Vagina (tissue), 2 donors: ENCODE results near the gene C15orf39. TPM values are rescaled to one million over a fixed set of nuclear protein-coding genes. Genes with fewer than 3 reads are reported as not detected.

Experiments
- DNase-seq, 2 donors: peaks; one replicate each; pipeline ENCODE4 v3.0.0-alpha.2; 2017; ENCODE audit errors: extremely low spot score in 2 of 2
- H3K27ac ChIP-seq: fragments of 200-600 bp; sonication (generic); one replicate; pipeline ENCODE4 v1.5.1; 2019
- H3K27me3 ChIP-seq: fragments of 200-600 bp; sonication (generic); one replicate; pipeline ENCODE4 v1.5.1; 2019
- H3K36me3 ChIP-seq, 2 donors: fragments of 200-600 bp; sonication (generic); one replicate each; pipeline ENCODE4 v1.5.1; 2017 to 2019
- H3K4me1 ChIP-seq: fragments of 200-600 bp; sonication (generic); one replicate; pipeline ENCODE4 v1.5.1; 2019
- H3K4me3 ChIP-seq, 2 donors: fragments of 200-600 bp; sonication (generic); 1 replicate in 1 of 2; 2 replicates in 1 of 2; pipeline ENCODE4 v1.5.1; 2016 to 2019
- H3K9me3 ChIP-seq: fragments of 200-600 bp; sonication (generic); one replicate; pipeline ENCODE4 v1.5.1; 2019
- POLR2A ChIP-seq, 2 donors: fragments of 450-650 bp; IDR thresholded peaks; one replicate each; pipeline ENCODE4 v1.6.1; 2017; ENCODE audit warnings: antibody characterized with exemption in 2 of 2, mild to moderate bottlenecking in 2 of 2, moderate library complexity in 2 of 2
- POLR2AphosphoS5 ChIP-seq, 2 donors: sonication (generic); formaldehyde crosslinking; IDR thresholded peaks; one replicate each; pipeline ENCODE4 v1.9.0; 2017; ENCODE audit warnings: antibody characterized with exemption in 2 of 2, mild to moderate bottlenecking in 2 of 2, low read depth in 1 of 2; ENCODE audit not compliant: insufficient read depth in 1 of 2
- intact Hi-C: fragments of 100-400 bp; cut with DNase I; formaldehyde crosslinking; loops from one replicate; pipeline ENCODE4 v1.15.1; 2023
- total RNA-seq: library from RNA; depleted of rRNA; stranded (reverse); fragments of >200 nt; gene quantifications from one replicate; pipeline ENCODE4 v1.2.3, GENCODE V29; 2016
- TF ChIP-seq, protein P1 (sequence below), 3 experiments: fragments of 450-650 bp in 2 of 3; fragments of 200-600 bp in 1 of 3; sonication (generic) in 1 of 3; IDR thresholded peaks; one replicate each; pipeline ENCODE4 v1.5.1; 2017 to 2019; ENCODE audit warnings: antibody characterized with exemption in 3 of 3, mild to moderate bottlenecking in 2 of 3, moderate library complexity in 2 of 3

Gene C15orf39
- total RNA-seq, 1 donor from 2014 or later = 20.9 TPM

DNA sequence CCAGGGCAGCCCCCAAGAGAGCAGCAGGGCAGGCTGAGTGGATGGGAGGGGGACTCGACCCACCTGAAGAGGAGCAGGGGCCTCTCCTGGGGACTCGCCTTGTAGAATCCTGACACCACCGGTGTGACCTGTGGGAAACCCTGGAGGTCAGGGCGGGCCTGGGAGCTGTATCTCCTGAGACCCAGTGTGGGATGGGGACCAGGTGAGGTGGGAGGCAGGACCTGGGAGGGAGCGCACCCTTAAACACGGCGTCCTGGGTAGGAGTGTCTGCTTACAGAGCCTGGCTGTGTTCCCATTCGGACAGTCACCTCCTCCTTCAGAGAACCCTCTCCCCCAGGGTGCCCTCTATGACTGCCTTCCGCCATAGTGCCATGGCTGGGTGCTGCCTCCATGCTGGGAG lies 27.1 kb downstream of the C15orf39 start:
- H3K27me3 ChIP-seq = no peaks in the 10 kb centered on the region
- H3K4me1 ChIP-seq = no peaks in the 10 kb centered on the region
- TF ChIP-seq POLR2AphosphoS5 (IDR thresholded peaks at IDR 0.05; ENCODE audit: insufficient read depth in 1 of 2, low read depth in 1 of 2) (no peak), POLR2A (IDR thresholded peaks at IDR 0.05) (no peak)
- TF ChIP-seq, protein P1, sequence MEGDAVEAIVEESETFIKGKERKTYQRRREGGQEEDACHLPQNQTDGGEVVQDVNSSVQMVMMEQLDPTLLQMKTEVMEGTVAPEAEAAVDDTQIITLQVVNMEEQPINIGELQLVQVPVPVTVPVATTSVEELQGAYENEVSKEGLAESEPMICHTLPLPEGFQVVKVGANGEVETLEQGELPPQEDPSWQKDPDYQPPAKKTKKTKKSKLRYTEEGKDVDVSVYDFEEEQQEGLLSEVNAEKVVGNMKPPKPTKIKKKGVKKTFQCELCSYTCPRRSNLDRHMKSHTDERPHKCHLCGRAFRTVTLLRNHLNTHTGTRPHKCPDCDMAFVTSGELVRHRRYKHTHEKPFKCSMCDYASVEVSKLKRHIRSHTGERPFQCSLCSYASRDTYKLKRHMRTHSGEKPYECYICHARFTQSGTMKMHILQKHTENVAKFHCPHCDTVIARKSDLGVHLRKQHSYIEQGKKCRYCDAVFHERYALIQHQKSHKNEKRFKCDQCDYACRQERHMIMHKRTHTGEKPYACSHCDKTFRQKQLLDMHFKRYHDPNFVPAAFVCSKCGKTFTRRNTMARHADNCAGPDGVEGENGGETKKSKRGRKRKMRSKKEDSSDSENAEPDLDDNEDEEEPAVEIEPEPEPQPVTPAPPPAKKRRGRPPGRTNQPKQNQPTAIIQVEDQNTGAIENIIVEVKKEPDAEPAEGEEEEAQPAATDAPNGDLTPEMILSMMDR (IDR thresholded peaks at IDR 0.05) = no peak
- H3K9me3 ChIP-seq = no peaks in the 10 kb centered on the region
- intact Hi-C loops = no loop called here
- no peak for DNase-seq
- H3K4me3 ChIP-seq = no peak overlapping the region
- no peak overlapping the region for H3K27ac ChIP-seq
- H3K36me3 ChIP-seq = no peaks in the 10 kb centered on the region

DNA sequence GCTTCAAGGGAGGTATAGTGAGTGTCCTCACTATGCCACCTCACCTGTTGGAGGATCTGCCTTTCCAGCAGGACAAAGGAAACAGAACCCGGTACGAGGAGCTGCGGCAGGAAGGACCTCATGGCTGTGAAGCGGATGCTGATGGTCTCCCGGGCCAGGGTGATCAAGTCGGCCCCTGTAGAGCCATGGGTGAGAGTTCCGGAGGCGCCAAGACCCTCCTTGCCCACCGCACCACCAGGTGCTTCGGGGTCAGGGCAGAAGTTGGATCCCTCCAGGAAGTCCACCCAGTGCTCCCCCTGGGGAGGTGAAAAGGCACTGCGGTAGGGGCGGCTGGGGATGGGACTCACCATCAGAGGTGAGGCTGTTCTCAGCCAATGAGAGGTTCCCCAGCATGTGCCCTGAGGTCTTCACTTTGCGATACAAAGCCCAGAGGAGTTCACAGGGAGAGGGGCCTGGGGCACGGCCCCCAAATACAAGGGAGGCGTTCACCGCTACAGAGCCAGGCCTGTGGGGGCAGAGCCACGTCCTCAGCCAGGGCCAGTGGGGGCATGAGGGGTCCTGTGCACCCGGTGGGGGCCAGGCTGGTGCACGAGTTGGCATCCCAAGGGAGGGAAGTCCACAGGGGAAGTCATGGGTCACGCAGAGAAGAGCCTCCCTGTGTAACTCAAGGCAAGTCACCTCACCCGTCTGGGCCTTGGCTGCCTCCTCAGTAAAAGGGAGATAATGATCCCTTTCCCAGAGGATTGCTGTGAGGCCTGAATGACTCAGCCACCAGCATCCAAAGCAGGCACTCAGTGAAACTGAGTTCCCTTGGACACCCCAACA lies 27.7 kb downstream of the C15orf39 start:
- Histone ChIP-seq H3K27me3 (no peaks in the 10 kb centered on the region), H3K27ac (no peak overlapping the region), H3K4me1 (no peaks in the 10 kb centered on the region), H3K9me3 (no peaks in the 10 kb centered on the region), H3K4me3 (no peak overlapping the region), H3K36me3 (no peaks in the 10 kb centered on the region)
- TF ChIP-seq, protein P1 (IDR thresholded peaks at IDR 0.05) = no peak
- TF ChIP-seq POLR2A (IDR thresholded peaks at IDR 0.05) = no peak
- no peak for TF ChIP-seq POLR2AphosphoS5 (IDR thresholded peaks at IDR 0.05; ENCODE audit: insufficient read depth in 1 of 2, low read depth in 1 of 2)
- intact Hi-C loops = loop anchor here (10.0 kb wide), 1 partner anchor 95 kb away; no protein-coding TSS in a partner anchor
- no peak for DNase-seq

DNA sequence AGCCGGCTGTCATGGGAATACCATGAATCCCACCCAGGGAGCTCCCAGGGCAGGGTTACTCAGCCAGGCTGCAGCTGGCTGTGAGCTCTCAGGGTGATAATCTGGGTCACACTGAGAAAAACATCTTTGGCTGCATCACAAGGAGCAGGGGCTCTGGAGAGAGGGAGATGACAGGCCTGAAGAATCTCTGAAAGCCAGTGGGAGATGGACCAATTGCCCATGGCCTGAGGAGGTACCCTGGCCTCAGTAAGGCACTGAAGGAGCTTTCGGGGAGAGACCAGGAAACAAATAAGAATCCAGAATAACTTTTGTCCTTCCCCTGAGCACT lies 28.3 kb downstream of the C15orf39 start:
- no peaks in the 10 kb centered on the region for H3K36me3 ChIP-seq
- TF ChIP-seq POLR2A (IDR thresholded peaks at IDR 0.05) = no peak
- H3K27ac ChIP-seq = no peak overlapping the region
- no peaks in the 10 kb centered on the region for H3K4me1 ChIP-seq
- H3K4me3 ChIP-seq = no peak overlapping the region
- H3K27me3 ChIP-seq = no peaks in the 10 kb centered on the region
- no peaks in the 10 kb centered on the region for H3K9me3 ChIP-seq
- DNase-seq = no peak
- intact Hi-C loops = loop anchor here (10.0 kb wide), 1 partner anchor 95 kb away; no protein-coding TSS in a partner anchor

DNA sequence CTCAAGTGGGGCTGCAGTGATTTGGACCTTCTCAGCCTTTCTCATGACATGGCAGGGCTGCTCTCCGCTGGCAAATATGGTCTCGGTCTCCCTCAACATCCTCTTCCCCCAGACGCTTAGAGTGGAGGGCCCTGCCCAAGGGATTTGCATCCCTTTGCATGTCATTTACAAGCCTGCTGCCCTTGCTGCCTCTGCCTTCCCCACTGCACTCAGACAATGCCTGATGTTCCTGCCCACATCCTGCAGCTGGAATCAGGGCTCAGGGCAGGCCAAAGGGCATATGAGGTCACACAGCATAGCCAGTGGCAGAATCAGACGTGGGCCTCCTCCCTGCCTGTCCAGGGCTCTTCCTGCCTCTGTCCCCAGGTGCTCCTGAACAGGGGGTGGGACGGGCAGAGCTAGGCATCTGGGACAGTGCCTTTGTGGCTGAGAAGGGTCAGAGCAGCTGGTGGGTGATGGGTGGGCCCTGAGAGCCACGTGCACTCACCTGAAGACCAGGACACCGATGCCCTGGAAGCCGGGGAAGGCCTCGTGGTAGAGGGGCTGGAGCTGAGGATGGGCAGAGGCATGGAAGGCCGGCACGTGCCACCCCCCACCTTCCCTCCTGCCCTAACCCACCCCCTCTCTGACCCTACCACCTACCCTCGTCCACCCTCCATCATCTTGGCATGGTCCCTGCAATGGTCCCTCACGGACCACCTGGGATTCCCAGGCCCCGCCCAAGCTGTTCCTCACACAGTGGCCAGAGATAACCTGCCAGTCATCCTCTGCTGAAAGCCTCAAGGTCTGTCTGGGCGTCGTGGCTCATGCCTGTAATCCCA lies 29.1 kb downstream of the C15orf39 start:
- intact Hi-C loops = loop anchor here (10.0 kb wide), 1 partner anchor 94 kb away; no protein-coding TSS in a partner anchor
- no peaks in the 10 kb centered on the region for H3K36me3 ChIP-seq
- H3K27me3 ChIP-seq = no peaks in the 10 kb centered on the region
- no peak overlapping the region for H3K27ac ChIP-seq
- H3K4me1 ChIP-seq = no peaks in the 10 kb centered on the region
- H3K4me3 ChIP-seq = no peak overlapping the region
- DNase-seq = no peak
- H3K9me3 ChIP-seq = no peaks in the 10 kb centered on the region
- TF ChIP-seq POLR2AphosphoS5 (IDR thresholded peaks at IDR 0.05; ENCODE audit: insufficient read depth in 1 of 2, low read depth in 1 of 2) (no peak), POLR2A (IDR thresholded peaks at IDR 0.05) (no peak)
- TF ChIP-seq, protein P1 (IDR thresholded peaks at IDR 0.05) = no peak

DNA sequence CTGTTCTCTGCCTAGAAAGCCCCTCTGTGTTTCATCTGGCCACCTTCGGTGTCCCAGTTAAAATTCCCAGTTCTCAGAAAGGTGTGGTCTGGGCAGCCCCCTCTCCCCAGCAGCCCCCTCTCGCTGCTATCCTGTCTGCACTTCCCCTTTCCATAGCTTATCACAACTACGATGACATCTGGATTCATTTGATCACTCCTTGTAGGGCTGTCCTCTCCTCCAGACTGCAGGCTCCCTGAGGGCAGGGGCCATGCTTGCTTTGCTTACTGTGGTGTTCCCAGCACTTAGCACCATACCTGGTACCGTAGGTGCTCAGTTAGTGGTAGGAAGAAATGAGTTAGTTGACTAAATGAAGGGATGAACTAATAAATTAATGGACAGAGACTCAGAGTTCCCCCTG lies 30.2 kb downstream of the C15orf39 start:
- Histone ChIP-seq H3K4me3 (no peak overlapping the region), H3K9me3 (no peaks in the 10 kb centered on the region), H3K27me3 (no peaks in the 10 kb centered on the region), H3K27ac (no peak overlapping the region), H3K36me3 (no peaks in the 10 kb centered on the region), H3K4me1 (no peaks in the 10 kb centered on the region)
- no peak for TF ChIP-seq POLR2A (IDR thresholded peaks at IDR 0.05)
- no peak for TF ChIP-seq POLR2AphosphoS5 (IDR thresholded peaks at IDR 0.05; ENCODE audit: insufficient read depth in 1 of 2, low read depth in 1 of 2)
- TF ChIP-seq, protein P1 (IDR thresholded peaks at IDR 0.05) = no peak
- intact Hi-C loops = loop anchor here (10.0 kb wide), 1 partner anchor 93 kb away; no protein-coding TSS in a partner anchor
- no peak for DNase-seq
